GM18498 (cell line): ENCODE data around the gene XYLT1.

Source experiments
- ATAC-seq: cut with Tn5 transposase; IDR thresholded peaks from one replicate; pipeline ENCODE4 v1.9.1; 2021; ENCODE audit warnings: mild to moderate bottlenecking, moderate library complexity; ENCODE audit not compliant: unreplicated experiment

Gene XYLT1

DNA sequence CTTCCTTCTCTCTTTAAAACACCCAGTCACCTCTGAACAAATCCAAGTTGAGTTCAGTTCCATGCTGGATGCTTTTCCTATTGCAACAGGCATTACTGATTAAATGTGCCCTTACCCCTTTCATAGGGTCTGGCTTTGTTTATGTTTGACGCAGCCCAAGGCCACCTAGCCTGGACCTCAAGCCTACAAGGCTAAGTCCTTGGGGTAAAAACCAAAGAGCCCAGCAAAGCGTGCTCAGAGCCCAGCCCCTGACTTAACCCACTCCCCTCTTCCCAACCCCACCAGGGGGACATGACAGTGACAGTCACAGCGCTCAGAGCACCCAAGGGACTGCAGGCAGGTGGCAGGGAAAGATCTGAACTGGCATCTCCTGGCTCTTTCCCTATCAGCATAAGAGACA is 200.6 kb downstream of the XYLT1 start:
- ATAC-seq, result no peak

DNA sequence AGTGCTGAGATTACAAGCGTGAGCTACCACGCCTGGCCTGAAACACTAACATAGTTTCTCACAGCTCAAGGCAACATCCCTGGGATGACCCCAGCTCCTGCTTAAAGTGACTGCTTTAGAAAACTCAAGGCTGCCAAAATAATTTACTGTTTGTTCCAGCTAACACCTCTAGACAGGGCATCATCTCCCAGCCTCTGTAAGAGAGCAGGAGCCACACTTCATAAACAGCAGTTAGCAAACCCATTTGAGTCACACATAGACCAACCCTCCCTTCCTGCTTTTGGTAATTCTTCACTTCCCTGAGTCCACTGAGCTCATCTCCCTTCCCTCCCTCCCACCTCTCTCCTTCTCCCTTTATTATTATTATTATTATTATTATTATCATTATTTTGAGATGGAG is 201.3 kb downstream of the XYLT1 start:
- ATAC-seq, result no peak

DNA sequence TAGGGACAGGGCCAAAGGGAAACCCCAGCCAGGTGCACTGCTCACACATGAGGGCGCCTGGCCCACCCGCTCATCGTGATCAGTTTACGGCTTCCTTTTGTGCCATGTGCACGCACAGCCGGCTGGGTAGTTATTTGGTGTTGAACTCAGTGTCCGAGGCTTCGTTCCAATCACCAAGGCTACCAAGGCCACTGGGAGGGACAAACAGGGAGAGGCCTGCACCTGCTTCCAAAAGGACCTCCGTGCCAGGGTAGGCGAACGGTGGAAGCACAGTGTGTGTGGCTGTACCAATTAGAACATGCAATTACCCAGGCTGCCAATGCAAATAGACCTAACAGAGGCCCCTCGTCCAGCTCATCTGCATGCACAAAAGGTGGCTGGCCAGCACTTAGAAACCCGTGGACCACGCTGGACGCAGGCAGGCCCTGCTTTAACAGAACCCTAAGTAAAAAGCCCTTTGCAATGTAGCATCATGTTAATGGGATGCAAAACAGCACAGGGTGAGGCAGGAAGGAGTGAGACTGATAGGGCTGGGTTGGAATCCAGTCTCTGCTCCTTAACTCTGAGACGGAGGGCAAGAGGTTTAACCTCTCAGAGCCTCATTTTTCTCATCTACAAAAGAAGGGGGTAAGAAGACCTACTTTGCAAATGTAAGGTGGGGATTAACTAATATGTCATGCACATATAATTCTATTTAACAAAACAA is 204.0 kb downstream of the XYLT1 start:
- ATAC-seq, result no peak

GRCh38 chr16:17265154-17265553 is 205.6 kb downstream of the XYLT1 start:
- ATAC-seq, result no peak

GRCh38 chr16:17261197-17261858 is 209.4 kb downstream of the XYLT1 start:
- ATAC-seq, result no peak

DNA sequence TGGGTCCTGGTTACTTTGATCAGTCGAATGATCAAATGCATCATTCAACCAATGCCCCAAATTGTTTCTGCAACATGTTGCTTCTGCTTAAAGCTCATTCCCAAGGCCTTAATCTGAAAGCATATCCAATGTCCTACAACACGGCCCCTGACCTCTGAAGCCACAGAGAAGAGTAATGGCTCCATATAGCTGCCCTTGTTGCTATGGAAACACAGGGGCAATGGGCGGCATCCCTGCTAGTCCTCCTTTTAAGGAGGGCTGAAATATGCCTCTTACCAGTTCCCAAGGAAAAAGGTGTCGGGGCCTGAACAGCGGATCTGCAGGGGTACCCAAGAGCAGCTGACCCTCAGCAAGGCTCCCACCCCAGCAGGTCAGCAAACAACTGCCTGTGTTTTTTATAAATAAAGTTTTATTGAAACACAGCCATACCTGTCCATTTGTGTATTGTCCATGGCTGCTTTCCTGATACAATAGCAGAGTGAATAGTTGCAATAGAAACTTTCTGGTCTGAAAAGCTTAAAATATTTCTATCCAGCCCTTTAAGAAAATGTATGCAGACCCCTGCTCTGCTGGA is 210.4 kb downstream of the XYLT1 start:
- ATAC-seq, result no peak

DNA sequence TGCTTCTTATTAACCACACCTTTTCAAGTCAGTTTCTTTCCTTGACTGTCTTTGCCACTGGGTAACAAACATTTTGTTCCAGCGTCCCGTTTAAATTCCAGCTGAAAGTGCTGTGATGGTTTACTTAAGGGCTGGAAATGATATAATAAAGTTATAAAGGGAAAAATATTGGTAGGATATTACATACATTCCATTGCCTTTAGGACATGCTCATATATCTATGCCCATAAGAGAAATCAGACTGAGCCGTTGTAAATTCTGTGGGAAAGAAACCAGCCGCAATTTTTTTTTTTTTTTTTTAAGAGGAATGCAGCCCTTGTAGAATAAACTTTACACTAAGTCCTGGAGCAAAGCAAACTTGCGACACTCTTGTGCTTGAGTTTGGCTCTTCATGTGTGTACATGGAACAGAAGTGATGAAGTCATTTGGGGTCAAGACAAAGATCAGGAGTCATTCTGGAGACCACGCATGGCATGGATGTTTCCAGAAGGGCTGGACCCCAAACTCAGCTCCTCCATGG is 210.9 kb downstream of the XYLT1 start:
- no peak for ATAC-seq

DNA sequence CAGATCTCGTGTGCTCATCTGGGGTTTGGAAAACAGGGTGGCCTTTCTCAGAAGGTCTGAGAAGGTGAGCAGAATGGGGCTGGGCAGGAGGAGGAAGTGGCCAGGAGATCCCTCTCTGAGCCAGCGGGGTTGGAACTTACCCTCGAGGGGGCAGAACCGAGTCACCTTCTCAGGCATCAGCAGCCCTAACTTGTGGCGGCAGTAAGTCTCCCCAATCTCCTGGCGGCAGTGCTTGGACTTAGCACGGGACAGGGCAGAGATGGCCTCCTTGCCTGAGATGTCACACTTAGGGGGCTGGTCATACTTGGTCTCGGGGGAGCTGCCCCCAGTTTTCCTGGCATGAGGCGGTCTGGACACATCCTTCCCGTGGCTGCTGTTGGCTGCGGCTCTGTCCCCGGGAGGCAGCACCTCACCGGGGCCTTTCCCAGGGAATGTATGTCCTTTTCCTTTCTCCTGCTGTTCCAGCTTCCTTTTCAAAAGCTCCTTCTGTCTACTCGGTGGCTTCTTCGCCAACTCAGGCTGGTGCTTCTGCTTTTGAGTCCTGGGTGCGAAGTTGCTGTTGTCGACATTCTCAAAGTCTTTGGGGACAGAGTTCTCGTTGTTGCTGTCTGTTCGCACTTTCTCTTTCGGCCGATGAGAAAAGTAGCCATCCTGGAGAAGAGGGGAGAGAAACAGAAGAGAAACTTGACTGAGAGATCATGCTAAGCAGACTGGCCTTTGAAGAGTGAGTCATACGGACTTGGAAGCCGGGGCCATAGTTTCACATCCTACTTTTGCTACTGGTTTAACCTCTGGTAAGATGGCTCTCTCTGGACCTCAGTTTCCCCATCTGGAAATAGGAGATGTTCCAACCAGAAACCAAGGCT is 211.7 kb downstream of the XYLT1 start:
- no peak for ATAC-seq

GRCh38 chr16:17258077-17258599 is 212.6 kb downstream of the XYLT1 start:
- no peak for ATAC-seq

GRCh38 chr16:17257426-17258023 is 213.2 kb downstream of the XYLT1 start:
- no peak for ATAC-seq

DNA sequence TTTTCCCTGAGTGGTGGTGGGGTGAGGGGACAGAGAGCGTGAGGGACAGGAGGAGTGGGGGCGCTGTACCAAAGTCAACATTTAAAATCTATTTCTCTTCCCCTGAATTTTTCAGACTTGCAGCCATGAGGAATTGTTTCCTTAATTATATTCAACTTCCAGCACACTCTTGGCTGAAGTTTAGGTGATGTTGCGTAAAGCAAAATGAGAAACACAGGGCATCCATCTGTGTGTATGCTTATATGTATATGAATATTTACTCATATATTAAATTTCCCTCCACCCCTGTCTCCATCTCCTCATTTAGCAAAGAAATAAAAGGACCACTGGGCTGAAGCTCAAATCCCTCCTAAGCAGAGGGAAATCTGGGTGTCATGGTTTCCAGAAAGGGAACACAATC is 218.1 kb downstream of the XYLT1 start:
- ATAC-seq, result no peak

DNA sequence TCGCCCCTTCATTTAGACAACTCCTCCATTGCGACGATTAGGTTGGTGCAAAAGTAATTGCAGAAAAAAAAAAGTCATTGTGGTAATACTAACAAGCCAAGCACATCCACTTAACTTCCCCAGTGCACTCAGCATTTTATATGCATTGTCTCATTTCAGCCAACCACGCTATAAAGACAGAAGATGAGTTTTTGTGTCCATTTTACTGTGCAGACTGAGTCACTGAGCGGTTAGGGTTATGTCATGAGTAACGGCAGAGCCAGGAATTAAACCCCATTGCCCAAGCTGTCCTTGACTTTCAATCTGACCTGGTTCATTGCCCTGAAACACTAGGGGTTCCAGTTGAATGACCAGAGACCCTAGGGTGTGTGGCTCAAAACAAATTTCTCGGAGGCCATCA is 218.7 kb downstream of the XYLT1 start:
- no peak for ATAC-seq

- ATAC-seq, result no peak
Observed at GRCh38 chr16:17251496-17251895, 219.3 kb downstream of the XYLT1 start.

GRCh38 chr16:17246974-17247732 is 223.6 kb downstream of the XYLT1 start:
- no peak for ATAC-seq

DNA sequence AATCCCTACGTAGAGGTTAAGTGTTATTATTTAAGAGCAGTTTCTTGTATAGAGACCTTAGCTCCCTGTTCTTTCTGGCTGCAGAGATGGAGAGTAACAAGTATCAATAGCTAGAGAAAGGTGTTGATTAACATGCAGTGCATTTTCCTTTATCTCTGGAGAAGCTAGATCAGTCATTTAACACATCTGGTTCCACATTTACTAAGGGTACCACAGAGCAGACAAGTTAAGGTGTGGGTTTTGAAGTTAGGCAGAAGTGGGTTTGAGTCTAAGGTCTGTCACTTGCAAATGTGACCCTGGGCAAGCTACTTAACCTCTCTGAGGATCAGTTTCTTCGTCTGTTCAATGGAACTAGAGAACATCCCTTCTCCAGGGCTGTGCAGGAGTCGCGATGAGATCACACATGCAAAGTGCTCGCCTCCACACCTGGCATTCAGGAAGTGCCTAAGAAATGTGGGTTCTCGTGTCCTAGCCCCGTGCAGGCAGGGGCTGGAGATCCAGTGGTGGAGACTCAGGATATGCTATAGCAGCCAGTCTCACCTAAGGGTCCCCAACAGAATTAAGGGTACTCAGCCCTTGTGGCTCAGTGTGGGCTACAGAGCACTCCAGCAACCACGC is 224.4 kb downstream of the XYLT1 start:
- no peak for ATAC-seq

GRCh38 chr16:17245776-17246175 is 225.0 kb downstream of the XYLT1 start:
- no peak for ATAC-seq

DNA sequence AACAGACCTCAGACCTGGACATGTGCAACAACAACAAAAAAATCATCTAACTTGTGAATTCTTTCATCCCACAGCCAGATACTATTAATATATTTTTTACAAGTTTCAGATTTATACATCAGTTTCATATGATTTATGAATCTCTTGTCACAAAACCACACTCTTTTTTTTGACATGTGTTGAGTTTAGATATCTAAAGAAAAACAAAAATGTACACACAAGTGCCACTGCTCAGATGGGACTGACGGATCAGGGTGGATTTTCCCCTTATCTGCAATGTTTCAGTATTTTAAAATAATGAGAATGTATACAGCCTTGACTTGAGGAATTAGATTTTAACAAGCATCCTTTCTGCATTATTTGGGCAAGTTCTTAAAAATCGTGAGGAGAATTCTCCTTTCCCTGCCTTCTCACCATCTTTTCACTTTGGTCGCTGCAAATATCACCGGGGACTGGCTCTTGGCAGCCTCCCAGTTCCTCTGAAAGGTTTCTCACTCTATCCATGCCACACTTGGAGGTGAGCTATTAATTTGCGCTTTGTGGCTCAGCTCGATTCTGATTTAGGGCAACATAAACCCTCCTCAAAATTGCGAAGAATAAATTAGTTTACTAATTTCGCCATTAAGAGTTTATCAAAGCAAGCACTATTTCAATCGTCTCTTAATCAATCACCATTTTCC is 225.7 kb downstream of the XYLT1 start:
- ATAC-seq, result no peak

DNA sequence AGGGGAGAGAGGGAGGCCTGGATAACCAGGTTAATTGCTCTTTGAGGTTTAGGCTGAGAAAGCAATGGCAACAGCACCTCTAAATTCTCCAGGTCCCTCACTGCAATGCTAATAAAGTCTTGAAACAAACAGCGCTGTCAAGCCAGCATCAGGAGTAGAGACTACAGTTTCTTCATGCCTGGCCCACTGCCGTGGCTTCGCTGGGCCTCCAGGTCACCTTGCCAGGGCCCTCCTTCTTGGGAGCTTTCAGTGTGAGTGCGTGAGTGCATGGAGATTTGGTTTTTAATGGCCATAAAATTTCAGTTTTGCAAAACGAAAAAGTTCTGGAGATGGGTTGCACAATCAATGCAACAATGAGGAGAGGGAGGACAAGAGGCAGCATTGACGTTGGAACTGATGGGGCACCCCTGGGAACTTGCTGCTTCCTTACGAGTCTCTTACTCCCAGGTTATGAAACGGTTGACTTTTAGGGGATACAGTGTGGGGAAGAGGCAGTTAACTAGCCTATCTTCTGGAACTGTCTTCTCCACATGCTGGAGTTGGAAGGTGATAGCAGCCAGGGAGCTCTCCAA is 229.4 kb downstream of the XYLT1 start:
- no peak for ATAC-seq
